ENCODE results near the gene TRAF3IP3.

DNA sequence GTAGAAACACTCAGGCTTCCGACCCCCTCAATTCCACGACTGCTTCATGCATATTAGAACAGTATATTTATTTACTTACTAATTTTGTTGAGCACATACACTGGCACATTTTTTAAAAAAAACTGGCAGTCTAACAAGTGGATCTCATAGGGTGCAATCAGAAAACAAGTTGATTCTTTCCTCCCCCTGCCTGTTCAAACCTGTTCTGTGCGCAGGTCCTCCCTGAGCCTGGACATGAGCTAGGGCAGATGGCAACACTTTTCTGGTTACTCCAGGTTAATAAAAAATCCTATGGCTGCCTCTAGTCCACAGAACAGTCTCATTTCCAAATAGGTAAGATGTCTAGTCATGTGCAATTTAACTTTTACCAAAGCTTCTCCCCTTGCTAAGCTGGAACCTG, 32.6 kb upstream of the TRAF3IP3 start:
- TF ChIP-seq POLR2A (IDR thresholded peaks at IDR 0.05) = no peak
- TF ChIP-seq, protein P1, sequence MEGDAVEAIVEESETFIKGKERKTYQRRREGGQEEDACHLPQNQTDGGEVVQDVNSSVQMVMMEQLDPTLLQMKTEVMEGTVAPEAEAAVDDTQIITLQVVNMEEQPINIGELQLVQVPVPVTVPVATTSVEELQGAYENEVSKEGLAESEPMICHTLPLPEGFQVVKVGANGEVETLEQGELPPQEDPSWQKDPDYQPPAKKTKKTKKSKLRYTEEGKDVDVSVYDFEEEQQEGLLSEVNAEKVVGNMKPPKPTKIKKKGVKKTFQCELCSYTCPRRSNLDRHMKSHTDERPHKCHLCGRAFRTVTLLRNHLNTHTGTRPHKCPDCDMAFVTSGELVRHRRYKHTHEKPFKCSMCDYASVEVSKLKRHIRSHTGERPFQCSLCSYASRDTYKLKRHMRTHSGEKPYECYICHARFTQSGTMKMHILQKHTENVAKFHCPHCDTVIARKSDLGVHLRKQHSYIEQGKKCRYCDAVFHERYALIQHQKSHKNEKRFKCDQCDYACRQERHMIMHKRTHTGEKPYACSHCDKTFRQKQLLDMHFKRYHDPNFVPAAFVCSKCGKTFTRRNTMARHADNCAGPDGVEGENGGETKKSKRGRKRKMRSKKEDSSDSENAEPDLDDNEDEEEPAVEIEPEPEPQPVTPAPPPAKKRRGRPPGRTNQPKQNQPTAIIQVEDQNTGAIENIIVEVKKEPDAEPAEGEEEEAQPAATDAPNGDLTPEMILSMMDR (IDR thresholded peaks at IDR 0.05) = no peak

All from body of pancreas (tissue), 4 donors.